ENCODE results near the gene CPZ. TPM values are rescaled to one million over a fixed set of nuclear protein-coding genes. Genes with fewer than 3 reads are reported as not detected.

Gene CPZ
- total RNA-seq, 6 experiments from 2014 or later, result 1.9 to 3.5 (median 2.5) TPM

DNA sequence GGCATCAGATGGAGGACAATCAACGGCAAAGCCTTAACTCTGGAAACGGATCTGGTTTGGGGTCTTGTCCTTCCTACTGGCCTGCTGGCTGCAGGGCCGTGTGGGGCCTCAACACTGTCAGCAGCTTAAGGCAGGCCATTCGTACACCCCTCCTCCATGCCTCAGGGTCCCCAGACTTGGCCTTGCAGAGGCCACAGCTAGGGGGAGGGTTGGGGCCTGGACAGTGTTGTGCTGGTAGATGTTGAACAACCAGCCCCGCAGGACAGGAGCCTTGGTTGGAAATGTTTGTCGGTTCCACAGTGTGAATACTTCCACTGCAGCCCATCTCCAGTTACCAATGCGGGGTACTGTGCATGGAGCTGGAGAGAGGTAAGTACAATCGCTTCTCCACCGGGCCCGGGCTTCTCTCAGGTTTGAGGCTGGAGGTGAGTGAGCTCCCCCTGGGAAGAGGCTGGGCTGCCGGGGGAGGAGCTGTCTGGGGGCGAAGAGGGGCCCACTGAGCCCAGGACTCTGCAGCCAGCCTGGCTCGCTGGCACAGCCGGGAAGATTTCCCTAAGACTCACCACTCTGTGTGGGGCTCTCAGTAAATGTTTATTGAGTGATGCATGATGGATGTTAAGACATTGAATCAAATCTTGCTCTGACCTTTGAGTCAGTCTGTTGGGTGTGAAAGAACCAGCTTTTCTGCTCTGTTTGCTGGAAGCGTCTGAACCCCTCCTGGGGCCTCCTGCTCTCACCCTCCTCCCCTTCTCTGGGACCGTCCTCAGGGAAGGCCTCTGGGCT lies 32.1 kb upstream of the CPZ start:
- TF ChIP-seq, protein P1, sequence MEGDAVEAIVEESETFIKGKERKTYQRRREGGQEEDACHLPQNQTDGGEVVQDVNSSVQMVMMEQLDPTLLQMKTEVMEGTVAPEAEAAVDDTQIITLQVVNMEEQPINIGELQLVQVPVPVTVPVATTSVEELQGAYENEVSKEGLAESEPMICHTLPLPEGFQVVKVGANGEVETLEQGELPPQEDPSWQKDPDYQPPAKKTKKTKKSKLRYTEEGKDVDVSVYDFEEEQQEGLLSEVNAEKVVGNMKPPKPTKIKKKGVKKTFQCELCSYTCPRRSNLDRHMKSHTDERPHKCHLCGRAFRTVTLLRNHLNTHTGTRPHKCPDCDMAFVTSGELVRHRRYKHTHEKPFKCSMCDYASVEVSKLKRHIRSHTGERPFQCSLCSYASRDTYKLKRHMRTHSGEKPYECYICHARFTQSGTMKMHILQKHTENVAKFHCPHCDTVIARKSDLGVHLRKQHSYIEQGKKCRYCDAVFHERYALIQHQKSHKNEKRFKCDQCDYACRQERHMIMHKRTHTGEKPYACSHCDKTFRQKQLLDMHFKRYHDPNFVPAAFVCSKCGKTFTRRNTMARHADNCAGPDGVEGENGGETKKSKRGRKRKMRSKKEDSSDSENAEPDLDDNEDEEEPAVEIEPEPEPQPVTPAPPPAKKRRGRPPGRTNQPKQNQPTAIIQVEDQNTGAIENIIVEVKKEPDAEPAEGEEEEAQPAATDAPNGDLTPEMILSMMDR (IDR thresholded peaks at IDR 0.05), result no peak
- H3K27ac Mint-ChIP-seq, result no peak overlapping the region
- H3K4me1 Mint-ChIP-seq (ENCODE audit: low read depth), result peaks cover 35% of the 10 kb centered on the region
- H3K4me3 Mint-ChIP-seq, result no peak overlapping the region
- H3K36me3 Mint-ChIP-seq (ENCODE audit: low read depth), result no peaks in the 10 kb centered on the region
- no peaks in the 10 kb centered on the region for H3K9me3 Mint-ChIP-seq
- DNase-seq, result peak; percentile 25
- peaks cover 10% of the 10 kb centered on the region; the same call in 1 of the 2 replicates for H3K27me3 Mint-ChIP-seq (ENCODE audit: insufficient read depth)

DNA sequence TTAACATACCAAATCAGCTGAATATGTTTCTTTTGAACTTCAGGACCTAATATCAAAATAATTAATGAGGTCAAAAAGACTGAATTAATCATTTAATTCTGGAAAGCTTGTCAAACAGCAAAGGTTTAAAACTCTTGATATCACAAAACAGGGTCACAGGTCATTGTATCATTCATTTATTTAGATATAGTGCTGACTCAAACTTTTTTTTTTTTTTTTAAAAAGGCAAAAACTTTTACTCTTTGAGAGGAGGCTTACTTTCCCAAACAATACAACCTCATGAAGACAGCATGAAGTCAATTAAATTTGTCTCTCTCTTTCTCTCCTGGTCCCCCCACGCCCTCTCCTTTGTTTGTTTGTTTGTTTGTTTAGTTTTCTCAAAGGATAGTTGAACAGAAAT lies 28.0 kb upstream of the CPZ start:
- H3K27ac Mint-ChIP-seq, result no peak overlapping the region
- peaks cover 9% of the 10 kb centered on the region for H3K27me3 Mint-ChIP-seq (ENCODE audit: insufficient read depth)
- no peaks in the 10 kb centered on the region for H3K36me3 Mint-ChIP-seq (ENCODE audit: low read depth)
- DNase-seq, result no peak
- H3K4me3 Mint-ChIP-seq, result no peak overlapping the region
- H3K9me3 Mint-ChIP-seq, result no peaks in the 10 kb centered on the region
- H3K4me1 Mint-ChIP-seq (ENCODE audit: low read depth), result peaks cover 14% of the 10 kb centered on the region
- TF ChIP-seq, protein P1 (IDR thresholded peaks at IDR 0.05), result no peak

DNA sequence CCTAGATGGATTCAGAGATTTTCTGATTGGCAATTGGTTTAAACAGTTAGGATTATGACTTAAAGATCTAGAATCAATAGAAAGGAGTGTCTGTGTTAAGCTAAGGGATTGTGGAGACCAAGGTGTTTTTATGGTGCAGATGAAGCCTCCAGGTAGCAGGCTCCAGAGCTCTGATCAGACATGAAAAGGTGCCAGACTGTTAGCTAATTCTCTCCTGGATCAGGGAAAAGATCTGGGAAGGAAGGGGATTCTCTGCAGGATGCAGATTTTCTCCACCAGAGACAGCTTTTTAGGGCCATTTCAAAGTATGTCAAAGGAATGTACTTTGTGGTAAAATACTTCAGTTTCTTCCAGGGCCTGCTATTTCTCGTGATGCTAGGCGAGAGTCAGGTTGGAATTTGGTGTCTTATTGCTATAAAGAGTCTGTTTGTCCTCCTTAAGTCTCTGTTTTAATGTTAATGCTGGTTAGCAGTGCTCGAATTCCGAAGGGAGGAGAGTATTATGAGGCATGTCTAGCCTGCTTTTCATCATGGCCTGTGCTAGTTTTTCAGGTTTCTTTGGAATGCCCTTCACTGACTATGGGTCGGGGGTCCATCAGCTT lies 24.4 kb upstream of the CPZ start:
- H3K36me3 Mint-ChIP-seq (ENCODE audit: low read depth), result no peaks in the 10 kb centered on the region
- no peak overlapping the region for H3K4me3 Mint-ChIP-seq
- no peak overlapping the region for H3K27ac Mint-ChIP-seq
- TF ChIP-seq, protein P1 (IDR thresholded peaks at IDR 0.05), result no peak
- no peaks in the 10 kb centered on the region for H3K9me3 Mint-ChIP-seq
- H3K27me3 Mint-ChIP-seq (ENCODE audit: insufficient read depth), result peaks cover 14% of the 10 kb centered on the region
- DNase-seq, result peak; percentile 34
- peaks cover 14% of the 10 kb centered on the region for H3K4me1 Mint-ChIP-seq (ENCODE audit: low read depth)

DNA sequence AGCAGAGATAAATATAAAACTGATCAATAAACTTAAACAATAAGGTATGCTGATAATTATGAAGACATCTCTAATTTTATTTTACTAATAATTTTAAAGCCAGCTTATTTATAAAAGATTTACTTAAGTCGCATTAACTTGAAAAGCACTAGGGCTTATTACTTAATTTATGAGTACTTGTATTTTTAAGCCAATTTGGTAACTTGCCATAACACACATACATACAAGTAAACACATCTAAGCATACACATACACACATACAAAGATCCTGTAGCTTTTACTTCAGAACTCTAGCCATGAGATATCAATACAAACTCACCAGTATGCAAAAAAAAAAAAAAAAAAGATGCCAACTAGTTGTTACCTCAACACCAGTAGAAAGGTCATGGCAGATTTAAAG lies 22.4 kb upstream of the CPZ start:
- TF ChIP-seq, protein P1 (IDR thresholded peaks at IDR 0.05), result no peak
- DNase-seq, result no peak
- peaks cover 14% of the 10 kb centered on the region for H3K4me1 Mint-ChIP-seq (ENCODE audit: low read depth)
- H3K4me3 Mint-ChIP-seq, result no peak overlapping the region
- no peaks in the 10 kb centered on the region for H3K9me3 Mint-ChIP-seq
- peaks cover 15% of the 10 kb centered on the region for H3K27me3 Mint-ChIP-seq (ENCODE audit: insufficient read depth)
- no peak overlapping the region for H3K27ac Mint-ChIP-seq
- H3K36me3 Mint-ChIP-seq (ENCODE audit: low read depth), result no peaks in the 10 kb centered on the region

DNA sequence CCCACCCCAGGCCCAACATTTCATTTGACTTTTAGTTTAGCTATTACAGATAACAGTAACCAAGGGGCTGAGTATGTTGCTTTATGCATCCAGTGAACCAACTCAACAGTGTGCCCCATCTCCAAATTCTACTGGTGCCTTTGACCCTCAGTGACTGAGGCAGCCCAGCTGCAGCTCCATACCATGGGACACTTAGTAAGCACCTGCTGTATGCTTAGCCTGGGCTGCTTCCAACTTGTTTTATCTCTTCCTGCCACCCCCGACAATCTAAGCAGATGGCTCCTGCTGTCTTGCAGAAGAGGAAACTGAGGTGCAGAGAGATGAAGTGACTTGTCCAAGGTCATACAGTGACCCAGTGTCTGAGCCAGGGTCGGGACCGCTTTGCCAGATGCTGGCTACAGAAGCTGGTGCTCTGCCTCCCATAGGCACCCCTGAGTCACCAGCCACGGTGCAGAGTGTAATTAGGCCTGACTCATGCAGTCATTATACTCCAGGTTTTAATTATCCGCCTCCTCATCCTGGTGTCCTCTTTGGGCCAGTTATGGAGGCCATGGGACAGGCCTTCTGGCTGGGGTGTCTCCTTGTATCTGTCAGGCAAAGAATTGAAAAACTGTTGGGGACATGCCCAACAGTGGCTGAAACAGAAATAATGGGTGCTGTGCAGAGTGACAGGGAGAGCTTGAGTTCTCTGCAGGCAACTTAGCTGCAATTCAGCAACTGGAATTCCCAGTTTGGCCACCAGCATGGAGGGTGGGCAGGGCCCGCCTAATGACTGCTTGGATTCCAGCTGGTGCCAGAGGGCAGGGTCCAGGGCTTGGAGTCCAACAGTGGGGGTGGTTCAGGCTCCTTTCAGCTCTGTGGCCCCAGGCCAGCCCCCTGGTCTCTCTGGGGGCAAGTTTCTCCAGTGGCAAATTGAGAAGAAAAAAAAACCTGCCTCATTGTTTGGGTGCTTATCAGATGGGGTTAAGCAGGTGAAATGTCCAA lies 20.6 kb upstream of the CPZ start:
- Mint-ChIP-seq H3K4me3 (no peak overlapping the region), H3K9me3 (no peaks in the 10 kb centered on the region), H3K4me1 (ENCODE audit: low read depth) (peaks cover 14% of the 10 kb centered on the region), H3K27me3 (ENCODE audit: insufficient read depth) (peaks cover 19% of the 10 kb centered on the region), H3K27ac (no peak overlapping the region), H3K36me3 (ENCODE audit: low read depth) (no peaks in the 10 kb centered on the region)
- no peak for DNase-seq
- TF ChIP-seq, protein P1 (IDR thresholded peaks at IDR 0.05), result no peak
